ENCODE data around the gene DGCR6L.
A peak's percentile ranks its signal among the peaks of the same experiment; 100 is the strongest.
"Not testable (repeated sequence)": the region's sequence is repeated elsewhere in the genome, so short reads cannot be mapped to it uniquely, and the experiment has no call there.

DGCR6L gene

GRCh38 chr22:20319745-20320658 is at the start of gene DGCR6L:
TSS of gene DGCR6L (minus strand) at chr22:20320060. CDS start at chr22:20319988, 72 bp downstream.
- peak; percentile 97 for DNase-seq

GRCh38 chr22:20368875-20369274 is 49.0 kb upstream of the DGCR6L start:
- not testable (repeated sequence) for DNase-seq

- not testable (repeated sequence) for DNase-seq
Observed at GRCh38 chr22:20366841-20367240, 47.0 kb upstream of the DGCR6L start.

GRCh38 chr22:20364335-20365260 is 44.7 kb upstream of the DGCR6L start:
- not testable (repeated sequence) for DNase-seq

GRCh38 chr22:20362403-20362802 is 42.5 kb upstream of the DGCR6L start:
- DNase-seq = not testable (repeated sequence)

- DNase-seq = not testable (repeated sequence)
Observed at GRCh38 chr22:20361752-20362229, 41.9 kb upstream of the DGCR6L start.

GRCh38 chr22:20360866-20361751 is 41.2 kb upstream of the DGCR6L start:
- not testable (repeated sequence) for DNase-seq

GRCh38 chr22:20360261-20360660 is 40.4 kb upstream of the DGCR6L start:
- DNase-seq = not testable (repeated sequence)

- DNase-seq = not testable (repeated sequence)
Observed at GRCh38 chr22:20358503-20359239, 38.8 kb upstream of the DGCR6L start.

- not testable (repeated sequence) for DNase-seq
Observed at GRCh38 chr22:20357967-20358366, 38.1 kb upstream of the DGCR6L start.

- DNase-seq = not testable (repeated sequence)
Observed at GRCh38 chr22:20356906-20357305, 37.0 kb upstream of the DGCR6L start.

GRCh38 chr22:20355939-20356636 is 36.2 kb upstream of the DGCR6L start:
- not testable (repeated sequence) for DNase-seq

- no peak for DNase-seq
Observed at GRCh38 chr22:20354238-20354975, 34.5 kb upstream of the DGCR6L start.

GRCh38 chr22:20352536-20352935 is 32.7 kb upstream of the DGCR6L start:
- DNase-seq = not testable (repeated sequence)

- DNase-seq = not testable (repeated sequence)
Observed at GRCh38 chr22:20346553-20346952, 26.7 kb upstream of the DGCR6L start.

GRCh38 chr22:20338291-20338690 is 18.4 kb upstream of the DGCR6L start:
- DNase-seq = not testable (repeated sequence)

- not testable (repeated sequence) for DNase-seq
Observed at GRCh38 chr22:20337807-20338206, 17.9 kb upstream of the DGCR6L start.

- not testable (repeated sequence) for DNase-seq
Observed at GRCh38 chr22:20336561-20336960, 16.7 kb upstream of the DGCR6L start.

- DNase-seq = not testable (repeated sequence)
Observed at GRCh38 chr22:20328569-20328930, 8.7 kb upstream of the DGCR6L start.

- peak; percentile 18 for DNase-seq
Observed at GRCh38 chr22:20325996-20326395, 6.1 kb upstream of the DGCR6L start.
